Psoas muscle (tissue), 8 donors: ENCODE data around the gene ZFP36. TPM values are rescaled to one million over a fixed set of nuclear protein-coding genes. Genes with fewer than 3 reads are reported as not detected.

Experiments
- ATAC-seq, 4 donors: fragments of 200-7000 bp; cut with Tn5 transposase; one replicate each; pipeline ENCODE4 v1.9.1; 2020; ENCODE audit warnings: moderate library complexity in 3 of 4, mild to moderate bottlenecking in 2 of 4
- DNase-seq, 2 donors: peaks; one replicate each; pipeline ENCODE4 v3.0.0-alpha.2; 2020
- H3K27ac ChIP-seq: fragments of 200-600 bp; one replicate; pipeline ENCODE4 v1.8.0; 2022
- H3K27me3 ChIP-seq, 3 donors: fragments of 200-600 bp in 1 of 3; one replicate each; pipeline versions ENCODE4 v1.6.1 to v1.8.0; 2013 to 2022; ENCODE audit warnings: low read length in 2 of 3, mild to moderate bottlenecking in 2 of 3, moderate library complexity in 1 of 3; ENCODE audit not compliant: insufficient read depth in 3 of 3
- H3K36me3 ChIP-seq, 2 donors: fragments of 200-600 bp in 1 of 2; one replicate each; pipeline versions ENCODE4 v1.6.1 to v1.8.0; 2013 to 2022; ENCODE audit warnings: low read depth in 1 of 2, mild to moderate bottlenecking in 1 of 2, moderate library complexity in 1 of 2; ENCODE audit not compliant: insufficient read depth in 1 of 2
- H3K4me1 ChIP-seq: fragments of 200-600 bp; one replicate; pipeline ENCODE4 v1.8.0; 2022
- H3K4me3 ChIP-seq: fragments of 200-600 bp; one replicate; pipeline ENCODE4 v1.8.0; 2022; ENCODE audit warnings: mild to moderate bottlenecking
- H3K9me3 ChIP-seq: fragments of 200-600 bp; one replicate; pipeline ENCODE4 v1.8.0; 2022
- WGBS, 3 donors: extraction: QIAGEN DNeasy Blood & Tissue Kit; methylation state at CpG; one replicate each; pipeline versions ENCODE4 v1.1.6 to v1.1.7; 2013; 5-methylcytosine and 5-hydroxymethylcytosine counted together
- intact Hi-C, 2 donors: fragments of 100-400 bp; cut with DNase I; formaldehyde crosslinking; loops; one replicate each; pipeline versions ENCODE4 v1.11.0 to v1.14.2; 2022
- polyA plus RNA-seq, 3 donors: library from polyadenylated mRNA; stranded (reverse); fragments of 200-250 nt; gene quantifications; one replicate each; pipeline ENCODE4 v1.2.3, GENCODE V29; 2013
- total RNA-seq, 4 donors: library from RNA; stranded (reverse); fragmentation: NEBNext Ultra II Directional in 2 of 4; extraction: Animal tissue kit (Norgen Biotek cat#: 25700) in 2 of 4; gene quantifications; one replicate each; pipeline versions ENCODE4 v1.2.1 to v1.2.4, GENCODE V29; 2021 to 2023
- TF ChIP-seq, protein P1 (sequence below): fragments of 200-600 bp; IDR thresholded peaks from one replicate; pipeline ENCODE4 v1.8.0; 2022; ENCODE audit warnings: antibody characterized with exemption
- donor health status: healthy with polysubstance abuse.
- donor health status: DM: no; HTN: no; CAD: no; lungs with moderate emphysema.
- donor health status: Bipolar disorder and iron deficiency.
- donor health status: healthy.
- donor health status: DM: yes; HTN: yes; CAD: no.
- donor health status: DM: no; HTN: no; CAD: no.
- donor health status: DM: no; HTN: no; CAD: no.
- donor health status: DM: yes; HTN: yes; CAD: no.

The ZFP36 gene
- total and polyA plus RNA-seq, 7 donors = 32.1 to 391 (median 128) TPM

DNA sequence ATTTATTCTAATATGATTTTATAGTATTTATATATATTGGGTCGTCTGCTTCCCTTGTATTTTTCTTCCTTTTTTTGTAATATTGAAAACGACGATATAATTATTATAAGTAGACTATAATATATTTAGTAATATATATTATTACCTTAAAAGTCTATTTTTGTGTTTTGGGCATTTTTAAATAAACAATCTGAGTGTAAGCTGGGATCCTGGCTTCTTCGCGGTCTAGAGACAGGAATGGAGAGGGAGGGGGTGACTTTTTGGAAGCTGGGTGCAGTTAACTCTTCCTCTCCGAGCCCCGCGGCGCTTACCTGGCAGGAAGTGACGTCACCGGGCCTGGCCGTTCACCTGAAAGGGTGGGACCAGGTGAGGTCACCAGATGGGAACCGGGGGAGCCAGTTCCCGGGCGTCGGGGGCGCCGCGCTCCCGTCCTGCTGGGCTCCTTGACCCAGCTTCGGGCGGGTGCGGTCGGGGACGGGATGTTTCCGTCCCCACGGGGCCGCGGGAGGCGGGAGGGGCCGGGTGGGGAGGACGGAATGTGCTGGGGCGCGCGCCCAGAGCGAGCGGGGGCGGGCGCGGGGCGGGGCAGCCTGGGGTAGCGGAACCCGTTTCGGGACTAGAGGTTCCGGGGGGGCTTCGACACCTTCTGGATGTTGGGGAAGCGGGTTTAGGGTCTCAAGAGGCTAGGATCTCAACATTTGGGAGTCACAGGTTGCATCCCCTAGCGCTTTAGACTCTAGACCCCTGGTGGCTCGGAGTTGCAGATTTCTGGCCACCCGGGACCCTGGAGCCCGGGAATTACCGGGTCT lies 2.8 kb downstream of the ZFP36 start:
- 0 to 2% (median 1%) methylated on average over 30 to 52 of the region's 52 CpGs for WGBS, 3 donors

DNA sequence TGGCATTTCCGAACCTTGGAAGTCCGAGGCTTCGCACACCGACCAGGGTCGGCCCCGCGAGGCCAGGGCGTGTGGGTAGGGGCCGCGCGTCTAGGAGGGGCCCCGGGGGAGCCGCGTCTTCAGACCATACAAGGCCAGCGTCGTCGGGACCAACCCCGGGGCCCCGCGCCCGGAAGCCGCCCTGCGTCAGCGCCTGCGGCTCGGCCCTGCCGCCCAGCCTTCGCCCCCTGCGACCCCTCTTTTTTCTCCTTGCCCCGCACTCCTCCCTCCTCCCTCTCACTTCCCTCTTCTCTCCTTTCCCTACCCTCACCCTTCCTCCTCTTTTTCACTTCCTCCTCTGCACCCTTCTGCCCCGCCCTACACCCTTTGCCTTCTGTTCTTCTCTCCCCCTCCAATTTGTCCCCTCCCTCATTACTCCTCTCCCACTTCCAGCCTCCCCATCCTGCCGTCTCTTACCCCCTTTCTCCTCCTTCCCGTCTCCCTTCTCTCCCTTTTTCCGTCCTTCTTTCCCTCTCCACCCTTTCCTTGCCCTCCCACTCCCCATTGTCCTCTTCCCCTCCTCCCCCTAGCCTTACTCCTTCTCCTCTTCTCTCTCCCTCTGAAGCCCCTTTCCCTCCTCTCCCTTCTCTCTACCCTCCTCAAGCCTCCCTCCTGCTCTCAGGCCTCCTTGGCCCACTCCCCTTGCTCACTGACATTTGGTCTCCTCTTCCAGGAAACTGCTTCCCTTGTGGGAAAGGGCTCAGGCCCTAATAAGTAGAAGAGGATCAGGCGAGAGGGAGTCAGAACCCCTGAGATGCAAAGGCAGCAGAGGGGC lies 3.6 kb downstream of the ZFP36 start:
- intact Hi-C loops = loop anchor here in 1 of 2 donors (5.0 to 10.0 kb wide), 2 partner anchors 68 to 285 kb away; partner anchors contain the start of genes PAK4 and SAMD4B
- WGBS, 3 donors = 5 to 7% (median 6%) methylated on average over 31 to 35 of the region's 35 CpGs
- H3K27ac ChIP-seq = peak overlapping the region; percentile 96
- ATAC-seq (peak; percentile 24 to 32 (median 31)), DNase-seq (peak; percentile 87 to 95)
- no peaks in the 10 kb centered on the region for H3K27me3 ChIP-seq
- H3K4me1 ChIP-seq = peaks cover 19% of the 10 kb centered on the region
- H3K36me3 ChIP-seq = peaks cover 0 to 17% of the 10 kb centered on the region in 2 donors
- H3K9me3 ChIP-seq = no peaks in the 10 kb centered on the region
- TF ChIP-seq, protein P1, sequence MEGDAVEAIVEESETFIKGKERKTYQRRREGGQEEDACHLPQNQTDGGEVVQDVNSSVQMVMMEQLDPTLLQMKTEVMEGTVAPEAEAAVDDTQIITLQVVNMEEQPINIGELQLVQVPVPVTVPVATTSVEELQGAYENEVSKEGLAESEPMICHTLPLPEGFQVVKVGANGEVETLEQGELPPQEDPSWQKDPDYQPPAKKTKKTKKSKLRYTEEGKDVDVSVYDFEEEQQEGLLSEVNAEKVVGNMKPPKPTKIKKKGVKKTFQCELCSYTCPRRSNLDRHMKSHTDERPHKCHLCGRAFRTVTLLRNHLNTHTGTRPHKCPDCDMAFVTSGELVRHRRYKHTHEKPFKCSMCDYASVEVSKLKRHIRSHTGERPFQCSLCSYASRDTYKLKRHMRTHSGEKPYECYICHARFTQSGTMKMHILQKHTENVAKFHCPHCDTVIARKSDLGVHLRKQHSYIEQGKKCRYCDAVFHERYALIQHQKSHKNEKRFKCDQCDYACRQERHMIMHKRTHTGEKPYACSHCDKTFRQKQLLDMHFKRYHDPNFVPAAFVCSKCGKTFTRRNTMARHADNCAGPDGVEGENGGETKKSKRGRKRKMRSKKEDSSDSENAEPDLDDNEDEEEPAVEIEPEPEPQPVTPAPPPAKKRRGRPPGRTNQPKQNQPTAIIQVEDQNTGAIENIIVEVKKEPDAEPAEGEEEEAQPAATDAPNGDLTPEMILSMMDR = no peak
- peak overlapping the region; percentile 97 for H3K4me3 ChIP-seq

More for the DNA sequence above, 2.8 kb downstream of the ZFP36 start:
- TF ChIP-seq, protein P1 = no peak
- H3K9me3 ChIP-seq = no peaks in the 10 kb centered on the region
- H3K27ac ChIP-seq = peak overlapping the region; percentile 96
- peaks cover 24% of the 10 kb centered on the region for H3K4me1 ChIP-seq
- H3K4me3 ChIP-seq = peak overlapping the region; percentile 97
- DNase-seq = peak; percentile 95 to 98
- H3K36me3 ChIP-seq = peaks cover 0 to 17% of the 10 kb centered on the region in 2 donors
- no peaks in the 10 kb centered on the region for H3K27me3 ChIP-seq
- peak; percentile 36 to 52 (median 46) for ATAC-seq
- intact Hi-C loops = loop anchor here in 1 of 2 donors (5.0 to 10.0 kb wide), 2 partner anchors 67 to 285 kb away; partner anchors contain the start of genes PAK4 and SAMD4B

DNA sequence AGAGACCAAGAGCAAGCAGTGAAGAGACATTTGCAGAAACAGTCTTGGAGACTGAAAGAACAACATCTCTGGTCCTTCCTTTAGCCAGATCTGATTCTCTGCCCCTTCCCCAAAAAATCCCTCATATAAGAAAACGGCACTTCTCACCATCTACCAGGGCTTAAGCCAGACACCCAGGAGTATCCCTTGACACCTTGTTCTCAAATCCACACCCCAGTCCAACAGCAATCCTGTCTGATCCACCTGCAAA lies 4.1 kb downstream of the ZFP36 start:
- H3K36me3 ChIP-seq = peaks cover 0 to 17% of the 10 kb centered on the region in 2 donors
- intact Hi-C loops = loop anchor here in 1 of 2 donors (1.0 to 10.0 kb wide), 3 partner anchors 13 to 286 kb away; partner anchors contain the start of genes PAK4 and SAMD4B
- H3K27ac ChIP-seq = peak overlapping the region; percentile 96
- peak overlapping the region; percentile 97 for H3K4me3 ChIP-seq
- no peaks in the 10 kb centered on the region for H3K9me3 ChIP-seq
- no peaks in the 10 kb centered on the region for H3K27me3 ChIP-seq
- 40 to 78% (median 57%) methylated on average over 1 of the region's 1 CpG for WGBS, 3 donors
- TF ChIP-seq, protein P1 = no peak
- H3K4me1 ChIP-seq = peaks cover 17% of the 10 kb centered on the region
- no peak for DNase-seq
- ATAC-seq = no peak

DNA sequence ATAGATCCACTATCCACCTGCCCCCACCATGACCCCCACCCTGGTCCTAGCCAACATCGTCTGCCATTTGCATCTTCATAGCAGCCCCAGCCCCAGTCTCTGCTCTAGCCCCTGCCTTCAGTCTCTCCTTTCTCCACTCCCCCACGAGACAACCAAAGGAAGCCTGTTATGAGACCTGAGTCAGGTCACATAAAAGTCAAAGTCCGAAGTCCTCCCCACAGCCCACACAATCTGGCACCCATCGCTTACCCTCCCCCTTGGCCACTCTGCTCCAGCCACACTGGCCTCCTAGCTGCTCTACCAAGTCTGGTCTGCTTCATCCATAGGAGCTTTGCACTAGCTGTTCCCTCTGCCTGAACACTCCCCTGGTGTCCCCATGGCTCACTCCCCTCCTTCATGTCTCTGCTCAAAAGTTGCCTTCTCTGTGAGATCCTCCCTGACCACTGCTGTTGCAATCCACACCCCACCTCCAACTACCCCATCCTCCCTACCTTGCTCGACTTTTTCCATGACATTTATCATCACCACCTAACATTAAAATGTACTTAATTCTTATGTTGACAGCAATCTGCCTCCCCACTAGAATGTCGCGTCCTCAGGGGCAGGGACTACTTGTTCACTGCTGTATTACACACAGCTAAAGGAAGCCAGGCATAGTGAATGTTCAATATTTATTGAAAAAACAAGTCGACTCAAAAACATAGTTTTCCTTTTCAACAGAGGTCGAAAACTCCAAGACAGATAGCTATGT lies 4.6 kb downstream of the ZFP36 start:
- Histone ChIP-seq H3K9me3 (no peaks in the 10 kb centered on the region), H3K4me1 (peaks cover 14% of the 10 kb centered on the region), H3K36me3 (peaks cover 0 to 17% of the 10 kb centered on the region in 2 donors), H3K27me3 (no peaks in the 10 kb centered on the region), H3K4me3 (peak overlapping the region; percentile 97), H3K27ac (peak overlapping the region; percentile 96)
- intact Hi-C loops = loop anchor here in 1 of 2 donors (1.0 to 10.0 kb wide), 3 partner anchors 14 to 286 kb away; partner anchors contain the start of genes PAK4 and SAMD4B
- WGBS, 3 donors = 14 to 24% (median 16%) methylated on average over 9 of the region's 9 CpGs
- peak in 3 of 4 donors; percentile 1 to 7 (median 2) for ATAC-seq
- TF ChIP-seq, protein P1 = no peak
- peak; percentile 63 to 77 for DNase-seq
